ENCODE data around the gene CD53. TPM values are rescaled to one million over a fixed set of nuclear protein-coding genes. Genes with fewer than 3 reads are reported as not detected.

CD53 gene
- total and polyA plus RNA-seq, 9 of the 15 experiments (the other 6 are each of a cell fraction or from before 2014, with no cell fraction given), result 63.5 to 220 (median 131) TPM

GRCh38 chr1:110916669-110917306 is 43.8 kb downstream of the CD53 start (continued):
- no peak for TF ChIP-seq ZNF277 (CRISPR knock-in tag; IDR thresholded peaks at IDR 0.05; ENCODE audit: borderline replicate concordance)
- TF ChIP-seq DDX20 (tag; IDR thresholded peaks at IDR 0.05; ENCODE audit: low read depth), result no peak
- TF ChIP-seq SNAPC5 (CRISPR knock-in tag; IDR thresholded peaks at IDR 0.05), result no peak
- TF ChIP-seq ZNF436 (CRISPR knock-in tag; IDR thresholded peaks at IDR 0.05), result no peak
- no peak for TF ChIP-seq ZNF699 (CRISPR knock-in tag; IDR thresholded peaks at IDR 0.05; ENCODE audit: insufficient replicate concordance)
- TF ChIP-seq PKNOX1 (IDR thresholded peaks at IDR 0.05), result peak; percentile 41; the same call in 1 of the 2 replicates
- TF ChIP-seq SRF (CRISPR knock-in tag; IDR thresholded peaks at IDR 0.05), result no peak
- TF ChIP-seq ZKSCAN8 (CRISPR knock-in tag; IDR thresholded peaks at IDR 0.05), result no peak
- TF ChIP-seq CEBPB (tag; IDR thresholded peaks at IDR 0.05), result peak; percentile 19; the same call in 1 of the 2 replicates
- TF ChIP-seq RFX5 (IDR thresholded peaks at IDR 0.05; ENCODE audit: low read depth, low read length), result no peak
- no peak for TF ChIP-seq ELF1 (tag; IDR thresholded peaks at IDR 0.05)
- no peak for TF ChIP-seq IRF2 (CRISPR knock-in tag; IDR thresholded peaks at IDR 0.05)
- no peak for TF ChIP-seq FOXA1 (IDR thresholded peaks at IDR 0.05; ENCODE audit: borderline replicate concordance)
- TF ChIP-seq ARID4B (CRISPR knock-in tag; IDR thresholded peaks at IDR 0.05), result no peak
- TF ChIP-seq MTA1 (IDR thresholded peaks at IDR 0.05; ENCODE audit: borderline replicate concordance), result 0 out of 2 replicates have a peak, but pooled peaks have one; percentile 42
- no peak for TF ChIP-seq NR2C2 (CRISPR knock-in tag; IDR thresholded peaks at IDR 0.05)
- TF ChIP-seq NR2C2 (tag; IDR thresholded peaks at IDR 0.05), result peak; percentile 38; the same call in 1 of the 2 replicates
- TF ChIP-seq ZNF184 (CRISPR knock-in tag; IDR thresholded peaks at IDR 0.05), result no peak
- peak; percentile 27; the same call in 1 of the 2 replicates for TF ChIP-seq ATF4 (CRISPR knock-in tag; IDR thresholded peaks at IDR 0.05)

All from K562 (cell line).